Ascending aorta (tissue), 2 donors: ENCODE measurements around the gene GPNMB. TPM values are rescaled to one million over a fixed set of nuclear protein-coding genes. Genes with fewer than 3 reads are reported as not detected.

Experiments used
- DNase-seq, 2 donors: peaks; one replicate each; pipeline ENCODE4 v3.0.0-alpha.2; 2019; ENCODE audit warnings: low spot score in 2 of 2
- H3K27ac ChIP-seq, 2 donors: fragments of 200-600 bp; sonication (generic); one replicate each; pipeline ENCODE4 v1.5.1; 2016 to 2017; ENCODE audit warnings: mild to moderate bottlenecking in 1 of 2
- H3K27me3 ChIP-seq: fragments of 200-600 bp; sonication (generic); one replicate; pipeline ENCODE4 v1.5.1; 2017
- H3K36me3 ChIP-seq, 2 donors: fragments of 200-600 bp; sonication (generic); one replicate each; pipeline ENCODE4 v1.5.1; 2016
- H3K4me1 ChIP-seq, 2 donors: fragments of 200-600 bp; sonication (generic); one replicate each; pipeline ENCODE4 v1.5.1; 2016 to 2017; ENCODE audit warnings: mild to moderate bottlenecking in 1 of 2
- H3K4me3 ChIP-seq, 2 donors: fragments of 200-600 bp; sonication (generic); one replicate each; pipeline ENCODE4 v1.5.1; 2016 to 2017; ENCODE audit warnings: mild to moderate bottlenecking in 1 of 2
- H3K9me3 ChIP-seq, 2 donors: fragments of 200-600 bp; sonication (generic); one replicate each; pipeline ENCODE4 v1.5.1; 2016
- CTCF ChIP-seq, 3 experiments: fragments of 200-600 bp in 2 of 3; fragments of 450-650 bp in 1 of 3; sonication (generic) in 2 of 3; IDR thresholded peaks; one replicate each; pipeline ENCODE4 v1.5.1; 2016 to 2019; ENCODE audit warnings: antibody characterized with exemption in 3 of 3, mild to moderate bottlenecking in 1 of 3, moderate library complexity in 1 of 3
- intact Hi-C: fragments of 100-400 bp; cut with DNase I; formaldehyde crosslinking; loops from one replicate; pipeline ENCODE4 v1.15.1; 2023
- total RNA-seq: library from RNA; depleted of rRNA; stranded (reverse); fragments of >200 nt; gene quantifications from one replicate; pipeline ENCODE4 v1.1.0, GENCODE V29; 2016

The GPNMB gene
- total RNA-seq, 1 donor from 2014 or later, result 46.4 TPM

GRCh38 chr7:23279819-23280525 lies 33.4 kb downstream of the GPNMB start:
- no peaks in the 10 kb centered on the region for H3K27me3 ChIP-seq
- intact Hi-C loops, result loop anchor here (5.0 kb wide), 1 partner anchor 182 kb away; no protein-coding TSS in a partner anchor
- no peaks in the 10 kb centered on the region for H3K4me1 ChIP-seq
- no peak for DNase-seq
- peaks cover 1 to 2% of the 10 kb centered on the region in 2 donors for H3K36me3 ChIP-seq
- H3K9me3 ChIP-seq, result no peaks in the 10 kb centered on the region
- no peak overlapping the region for H3K4me3 ChIP-seq
- no peak overlapping the region for H3K27ac ChIP-seq
- no peak for TF ChIP-seq CTCF (IDR thresholded peaks at IDR 0.05)

GRCh38 chr7:23283086-23283485 lies 36.5 kb downstream of the GPNMB start:
- Histone ChIP-seq H3K27me3 (no peaks in the 10 kb centered on the region), H3K27ac (no peak overlapping the region), H3K9me3 (no peaks in the 10 kb centered on the region), H3K4me3 (no peak overlapping the region), H3K36me3 (no peaks in the 10 kb centered on the region), H3K4me1 (no peaks in the 10 kb centered on the region)
- intact Hi-C loops, result no loop called here
- no peak for DNase-seq
- no peak for TF ChIP-seq CTCF (IDR thresholded peaks at IDR 0.05)

GRCh38 chr7:23284871-23285270 lies 38.3 kb downstream of the GPNMB start:
- Histone ChIP-seq H3K36me3 (no peaks in the 10 kb centered on the region), H3K27ac (no peak overlapping the region), H3K4me3 (no peak overlapping the region), H3K9me3 (no peaks in the 10 kb centered on the region), H3K4me1 (no peaks in the 10 kb centered on the region), H3K27me3 (no peaks in the 10 kb centered on the region)
- no peak for TF ChIP-seq CTCF (IDR thresholded peaks at IDR 0.05)
- intact Hi-C loops, result no loop called here
- no peak for DNase-seq

GRCh38 chr7:23285657-23286646 lies 39.4 kb downstream of the GPNMB start:
- no peaks in the 10 kb centered on the region for H3K4me1 ChIP-seq
- DNase-seq, result no peak
- no peak overlapping the region for H3K4me3 ChIP-seq
- TF ChIP-seq CTCF (IDR thresholded peaks at IDR 0.05), result no peak
- H3K36me3 ChIP-seq, result no peaks in the 10 kb centered on the region
- no peaks in the 10 kb centered on the region for H3K9me3 ChIP-seq
- intact Hi-C loops, result no loop called here
- no peaks in the 10 kb centered on the region for H3K27me3 ChIP-seq
- no peak overlapping the region for H3K27ac ChIP-seq

- H3K27me3 ChIP-seq, result no peaks in the 10 kb centered on the region
- H3K36me3 ChIP-seq, result no peaks in the 10 kb centered on the region
- TF ChIP-seq CTCF (IDR thresholded peaks at IDR 0.05), result no peak
- no peak overlapping the region for H3K27ac ChIP-seq
- no peaks in the 10 kb centered on the region for H3K4me1 ChIP-seq
- no peak overlapping the region for H3K4me3 ChIP-seq
- intact Hi-C loops, result no loop called here
- no peak for DNase-seq
- H3K9me3 ChIP-seq, result no peaks in the 10 kb centered on the region
Observed at GRCh38 chr7:23287612-23288011, 41.0 kb downstream of the GPNMB start.
